Endometrial microvascular endothelial cells (primary cell): Measurements from ENCODE around the gene KMT2C. TPM values are rescaled to one million over a fixed set of nuclear protein-coding genes. Genes with fewer than 3 reads are reported as not detected.
"Not testable (repeated sequence)": the region's sequence is repeated elsewhere in the genome, so short reads cannot be mapped to it uniquely, and the experiment has no call there.

Experiments
- in situ Hi-C: cut with HindIII; loops from 2 replicates; pipeline ENCODE4 v1.10.0; 2017; ENCODE audit warnings: low sequenced_read_pairs, low pct_unique_long_range_greater_than_20kb; ENCODE audit errors: inconsistent ontology term
- total RNA-seq: library from RNA; depleted of rRNA; stranded (reverse); fragments of >200 nt; gene quantifications from one replicate; pipeline ENCODE4 v1.2.3, GENCODE V29; 2015; ENCODE audit errors: inconsistent ontology term

KMT2C gene
- total RNA-seq, 1 donor from 2014 or later, result 51.7 TPM

GRCh38 chr7:152262146-152262545 is 173.7 kb downstream of the KMT2C start:
- in situ Hi-C loops, result not testable (repeated sequence)

- in situ Hi-C loops, result not testable (repeated sequence)
Measured at GRCh38 chr7:152259645-152260044, 176.2 kb downstream of the KMT2C start.

DNA sequence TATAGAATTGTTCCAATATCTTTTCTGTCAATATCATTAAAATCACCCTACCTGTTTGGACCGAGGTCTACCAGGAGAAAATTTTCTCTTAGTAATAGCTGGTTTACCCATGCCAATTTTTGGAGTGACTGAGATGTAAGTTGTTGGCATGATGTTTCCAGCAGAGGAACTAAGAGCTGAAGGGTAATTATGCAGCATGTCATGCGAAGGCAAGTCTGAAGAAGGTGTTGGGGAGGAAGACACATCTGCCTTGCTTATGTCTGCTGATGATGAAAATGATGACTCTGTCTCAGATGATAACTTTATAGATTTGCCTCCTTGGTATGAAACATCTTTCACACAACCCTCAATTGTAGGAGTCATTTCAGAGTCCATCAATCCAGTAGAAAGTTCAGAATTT is 188.0 kb downstream of the KMT2C start:
- in situ Hi-C loops, result not testable (repeated sequence)

GRCh38 chr7:152245417-152245816 is 190.4 kb downstream of the KMT2C start:
- in situ Hi-C loops, result not testable (repeated sequence)

DNA sequence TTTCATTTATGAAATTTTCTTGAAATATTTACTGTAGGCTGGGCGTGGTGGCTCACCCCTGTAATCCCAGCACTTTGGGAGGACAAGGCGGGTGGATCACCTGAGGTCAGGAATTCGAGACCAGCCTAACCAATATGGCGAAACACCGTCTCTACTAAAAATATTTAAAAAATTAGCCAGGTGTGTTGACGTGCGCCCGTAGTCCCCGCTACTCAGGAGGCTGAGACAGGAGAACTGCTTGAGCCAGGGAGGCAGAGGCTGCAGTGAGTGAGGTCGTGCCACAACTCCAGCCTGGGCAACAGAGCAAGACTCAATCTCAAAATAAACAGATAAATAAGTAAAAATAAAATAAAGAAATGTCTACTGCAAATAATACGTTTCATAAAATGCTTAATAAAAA is 192.3 kb downstream of the KMT2C start:
- in situ Hi-C loops, result not testable (repeated sequence)

DNA sequence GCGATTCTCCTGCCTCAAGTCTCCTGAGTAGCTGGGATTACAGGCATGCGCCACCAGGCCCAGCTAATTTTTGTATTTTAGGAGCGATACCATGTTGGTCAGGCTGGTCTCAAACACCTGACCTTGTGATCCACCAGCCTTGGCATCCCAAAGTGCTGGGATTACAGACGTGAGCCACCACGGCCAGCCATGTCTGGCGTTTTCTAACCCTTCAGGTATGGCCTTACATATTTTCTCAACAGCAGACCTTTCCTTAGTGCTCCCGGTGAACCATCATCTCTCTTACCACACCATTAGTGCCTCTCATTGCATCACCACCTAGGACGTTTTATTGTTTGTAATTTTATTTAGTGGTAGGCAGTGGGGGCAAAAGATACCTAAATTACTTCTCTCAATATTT is 194.5 kb downstream of the KMT2C start:
- in situ Hi-C loops, result not testable (repeated sequence)

GRCh38 chr7:152236306-152236705 is 199.5 kb downstream of the KMT2C start:
- in situ Hi-C loops, result not testable (repeated sequence)

- in situ Hi-C loops, result not testable (repeated sequence)
Measured at GRCh38 chr7:152234421-152234820, 201.4 kb downstream of the KMT2C start.

DNA sequence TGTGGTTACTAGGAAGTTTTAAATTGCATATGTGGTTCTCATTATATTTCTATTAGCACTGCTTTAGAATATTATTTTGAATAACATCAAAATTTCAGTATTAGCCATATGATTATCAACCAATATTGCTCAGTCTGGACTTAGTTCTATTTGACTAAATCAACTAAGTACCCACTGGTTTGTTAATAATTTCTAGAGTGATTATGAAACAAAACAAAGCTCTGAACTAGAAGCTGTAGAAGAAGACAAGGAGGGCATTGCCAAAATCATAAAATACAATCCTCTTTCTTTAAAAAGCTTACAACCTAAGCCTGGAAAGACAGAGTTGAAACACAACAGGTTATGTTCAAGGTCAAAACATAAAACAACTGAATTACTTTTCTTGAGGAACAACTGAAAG is 204.7 kb downstream of the KMT2C start:
- in situ Hi-C loops, result no loop called here

- in situ Hi-C loops, result not testable (repeated sequence)
Measured at GRCh38 chr7:152219556-152219955, 216.2 kb downstream of the KMT2C start.

DNA sequence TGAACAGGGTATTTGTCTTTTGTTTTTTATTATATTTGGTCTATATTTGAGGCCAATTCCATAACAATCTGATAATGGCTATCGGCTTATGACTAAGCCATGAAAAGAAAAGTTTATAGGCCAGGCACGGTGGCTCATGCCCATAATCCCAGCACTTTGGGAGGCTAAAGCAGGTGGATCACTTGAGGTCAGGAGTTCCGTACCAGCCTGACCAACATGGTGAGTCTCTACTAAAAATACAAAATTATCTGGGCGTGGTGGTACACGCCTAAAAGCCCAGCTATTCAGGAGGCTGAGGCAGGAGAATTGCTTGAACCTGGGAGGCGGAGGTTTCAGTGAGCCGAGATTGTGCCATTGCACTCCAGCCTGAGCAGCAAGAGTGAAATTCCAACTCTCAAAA is 227.0 kb downstream of the KMT2C start:
- in situ Hi-C loops, result not testable (repeated sequence)

DNA sequence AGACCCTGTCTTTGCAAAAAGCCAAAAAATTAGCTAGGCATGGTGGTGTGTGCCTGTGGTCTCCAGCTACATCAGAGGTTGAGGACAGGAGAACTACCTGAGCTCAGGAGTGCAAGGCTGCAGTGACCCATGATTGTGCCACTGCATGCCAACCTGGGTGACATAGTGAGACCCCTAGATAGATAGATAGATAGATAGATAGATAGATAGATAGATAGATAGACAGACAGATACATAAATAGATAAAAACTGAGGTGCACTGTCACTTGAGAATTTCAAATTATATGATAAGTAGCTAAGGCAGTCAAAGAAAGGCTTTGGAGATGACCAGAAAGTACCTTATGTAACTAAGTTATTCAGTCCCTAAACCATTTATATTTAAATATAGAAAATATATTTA is 231.4 kb downstream of the KMT2C start:
- in situ Hi-C loops, result not testable (repeated sequence)

DNA sequence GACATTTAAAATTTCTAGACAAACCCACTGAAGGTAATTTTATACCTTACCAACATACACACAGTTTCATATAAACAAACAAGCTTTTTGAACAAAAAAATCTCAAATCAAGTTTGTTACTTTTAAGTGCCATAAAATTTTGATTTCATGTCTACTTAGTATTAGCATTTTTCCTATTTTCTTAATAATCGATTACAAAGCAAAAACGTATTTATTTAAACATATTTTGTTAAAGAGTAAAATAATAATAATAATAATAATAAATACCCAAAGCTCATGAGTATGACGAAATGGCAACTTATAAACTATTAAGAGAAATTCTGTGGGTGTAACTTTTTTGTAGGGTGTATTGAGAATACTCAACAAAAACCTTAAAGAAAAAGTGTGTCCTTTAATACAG is 232.7 kb downstream of the KMT2C start:
- in situ Hi-C loops, result no loop called here

DNA sequence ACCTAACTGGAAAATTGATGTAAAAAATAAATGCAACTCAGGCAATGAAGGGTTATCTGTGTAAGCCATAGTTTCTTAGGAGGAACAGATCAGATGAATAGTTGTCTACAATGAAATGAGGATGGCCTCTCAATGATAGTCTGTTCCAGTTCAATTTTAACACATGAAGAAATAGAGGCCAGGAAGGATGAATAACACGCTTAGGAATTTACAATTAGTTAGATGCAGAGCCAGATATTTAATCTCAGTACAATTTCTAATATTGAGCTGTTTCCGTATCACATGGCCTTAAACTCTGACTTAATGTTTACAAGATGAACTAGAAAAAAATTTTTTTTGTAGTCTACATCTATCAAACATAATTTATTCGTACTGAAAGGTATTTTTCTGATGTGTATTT is 233.7 kb downstream of the KMT2C start:
- in situ Hi-C loops, result no loop called here

DNA sequence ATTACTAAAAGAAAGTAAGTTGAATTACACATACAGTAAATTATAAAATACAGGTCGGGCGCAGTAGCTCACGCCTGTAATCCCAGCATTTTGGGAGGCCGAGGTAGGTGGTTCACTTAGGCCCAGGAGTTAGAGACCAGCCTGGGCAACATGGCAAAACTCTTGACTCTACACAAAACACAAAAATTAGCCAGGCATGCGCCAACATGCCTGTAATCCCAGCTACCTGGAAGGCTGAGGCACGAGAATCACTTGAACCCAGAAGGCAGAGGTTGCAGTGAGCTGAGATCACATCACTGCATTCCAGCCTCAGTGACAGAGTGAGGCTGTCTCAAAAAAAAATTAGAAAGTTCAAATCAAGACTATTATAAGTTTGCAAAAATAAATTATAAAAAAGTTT is 235.4 kb downstream of the KMT2C start:
- in situ Hi-C loops, result no loop called here

GRCh38 chr7:152196391-152196790 is 239.4 kb downstream of the KMT2C start:
- in situ Hi-C loops, result no loop called here

DNA sequence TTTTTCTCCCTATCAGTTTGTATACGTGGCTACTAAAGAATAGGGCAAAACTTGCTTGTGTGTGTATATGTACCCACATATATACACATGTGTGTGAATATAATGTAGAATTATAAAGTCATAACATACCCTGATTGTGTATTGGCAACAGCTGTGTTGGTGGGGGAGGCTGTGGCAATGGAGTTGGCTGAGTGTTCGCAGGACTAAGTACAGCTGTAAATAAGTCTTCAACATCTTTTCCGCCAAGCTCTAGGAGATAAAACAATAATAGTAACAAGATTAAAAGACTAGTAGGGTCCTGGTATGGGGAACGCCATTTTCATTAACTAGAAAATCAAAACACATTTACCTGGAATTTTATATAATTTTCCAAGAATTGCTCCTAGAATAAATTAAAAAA is 241.9 kb downstream of the KMT2C start:
- in situ Hi-C loops, result no loop called here

DNA sequence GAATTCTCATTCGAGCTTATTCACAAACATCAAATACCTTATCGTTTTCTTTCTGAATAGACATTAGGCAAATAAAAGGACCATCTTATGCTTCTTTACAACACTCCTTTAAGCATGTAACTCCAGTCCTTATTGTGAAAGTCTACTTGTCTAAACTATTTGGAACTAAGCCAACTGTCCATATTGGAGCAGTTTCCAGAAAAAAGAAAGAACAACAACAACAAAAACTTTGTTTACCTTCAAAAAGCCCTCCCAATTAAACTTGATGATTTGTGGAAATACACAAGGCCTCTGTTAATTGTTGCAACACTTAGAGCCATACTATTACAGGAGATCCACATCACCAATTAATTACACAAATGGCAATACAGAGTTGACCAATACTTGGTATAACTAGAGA is 246.7 kb downstream of the KMT2C start:
- in situ Hi-C loops, result no loop called here

GRCh38 chr7:152185558-152185957 is 250.2 kb downstream of the KMT2C start:
- in situ Hi-C loops, result no loop called here

DNA sequence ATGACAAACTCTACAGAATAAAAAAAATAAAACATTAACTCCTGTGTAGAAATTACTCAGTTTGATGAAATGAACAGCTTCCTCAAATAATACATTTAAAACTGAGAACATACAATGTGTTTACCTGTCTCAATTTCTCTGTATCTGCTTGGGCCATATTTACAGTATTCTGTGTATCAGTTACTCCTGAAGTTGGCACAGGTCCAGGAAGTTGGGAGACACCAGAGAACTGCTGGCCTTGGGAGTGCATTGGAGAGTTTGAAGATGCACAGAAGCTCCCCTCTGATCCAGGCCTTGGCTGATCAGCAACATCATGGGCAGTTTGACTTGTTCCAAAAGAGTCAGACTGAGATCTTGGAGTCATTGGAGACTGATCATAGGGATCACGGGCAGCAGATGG is 255.2 kb downstream of the KMT2C start:
- in situ Hi-C loops, result no loop called here

GRCh38 chr7:152180048-152180447 is 255.8 kb downstream of the KMT2C start:
- in situ Hi-C loops, result no loop called here
